ACC112 (cell line): Measurements from ENCODE around the gene SH3BP2.

Experiments
- H2AFZ ChIP-seq: fragments of 200-600 bp; sonication (generic); one replicate; pipeline ENCODE4 v1.6.0; 2017; ENCODE audit warnings: antibody characterized with exemption, low read length; ENCODE audit not compliant: unreplicated experiment
- H3K27ac ChIP-seq: fragments of 200-600 bp; sonication (generic); 2 replicates; pipeline ENCODE4 v1.5.1; 2014; ENCODE audit warnings: low read depth, mild to moderate bottlenecking, antibody characterized with exemption, low read length, moderate library complexity
- H3K27me3 ChIP-seq: fragments of 200-600 bp; sonication (generic); 2 replicates; pipeline ENCODE4 v1.6.1; 2014; ENCODE audit warnings: mild to moderate bottlenecking, antibody characterized with exemption, low read length, moderate library complexity, mixed read lengths; ENCODE audit not compliant: insufficient read depth
- H3K36me3 ChIP-seq: fragments of 200-600 bp; sonication (generic); 2 replicates; pipeline ENCODE4 v1.6.1; 2016; ENCODE audit warnings: mild to moderate bottlenecking, antibody characterized with exemption, low read length, moderate library complexity, mixed read lengths; ENCODE audit not compliant: insufficient read depth
- H3K4me1 ChIP-seq: fragments of 200-600 bp; sonication (generic); one replicate; pipeline ENCODE4 v1.6.1; 2016; ENCODE audit warnings: low read length, mixed read lengths; ENCODE audit not compliant: insufficient read depth, unreplicated experiment, control insufficient read depth
- H3K4me3 ChIP-seq: fragments of 200-600 bp; sonication (generic); 2 replicates; pipeline ENCODE4 v1.5.1; 2014; ENCODE audit warnings: mild to moderate bottlenecking, low read depth, low read length
- H3K79me2 ChIP-seq: fragments of 200-600 bp; sonication (generic); one replicate; pipeline ENCODE4 v1.6.0; 2016; ENCODE audit warnings: low read length; ENCODE audit not compliant: control insufficient read depth, unreplicated experiment, insufficient read depth

SH3BP2 gene

GRCh38 chr4:2856266-2856665 is 63.4 kb downstream of the SH3BP2 start:
- Histone ChIP-seq H3K27me3 (no peaks in the 10 kb centered on the region), H3K36me3 (peaks cover 5% of the 10 kb centered on the region; the same call in 1 of the 2 replicates), H3K79me2 (peaks cover 88% of the 10 kb centered on the region), H3K4me3 (no peak overlapping the region), H2AFZ (no peak overlapping the region), H3K4me1 (peaks cover 44% of the 10 kb centered on the region), H3K27ac (no peak overlapping the region)

- Histone ChIP-seq H3K79me2 (peaks cover 93% of the 10 kb centered on the region), H3K4me3 (no peak overlapping the region), H3K36me3 (peaks cover 5% of the 10 kb centered on the region; the same call in 1 of the 2 replicates), H3K4me1 (peaks cover 44% of the 10 kb centered on the region), H3K27me3 (no peaks in the 10 kb centered on the region), H3K27ac (no peak overlapping the region), H2AFZ (no peak overlapping the region)
Measured at GRCh38 chr4:2857349-2857927, 64.6 kb downstream of the SH3BP2 start.

GRCh38 chr4:2858451-2859217 is 65.7 kb downstream of the SH3BP2 start:
- no peaks in the 10 kb centered on the region for H3K27me3 ChIP-seq
- peak overlapping the region; percentile 30; the same call in 1 of the 2 replicates for H3K27ac ChIP-seq
- H2AFZ ChIP-seq: no peak overlapping the region
- H3K79me2 ChIP-seq: peaks cover 95% of the 10 kb centered on the region
- H3K4me3 ChIP-seq: no peak overlapping the region
- peaks cover 41% of the 10 kb centered on the region for H3K4me1 ChIP-seq
- H3K36me3 ChIP-seq: peaks cover 5% of the 10 kb centered on the region; the same call in 1 of the 2 replicates

DNA sequence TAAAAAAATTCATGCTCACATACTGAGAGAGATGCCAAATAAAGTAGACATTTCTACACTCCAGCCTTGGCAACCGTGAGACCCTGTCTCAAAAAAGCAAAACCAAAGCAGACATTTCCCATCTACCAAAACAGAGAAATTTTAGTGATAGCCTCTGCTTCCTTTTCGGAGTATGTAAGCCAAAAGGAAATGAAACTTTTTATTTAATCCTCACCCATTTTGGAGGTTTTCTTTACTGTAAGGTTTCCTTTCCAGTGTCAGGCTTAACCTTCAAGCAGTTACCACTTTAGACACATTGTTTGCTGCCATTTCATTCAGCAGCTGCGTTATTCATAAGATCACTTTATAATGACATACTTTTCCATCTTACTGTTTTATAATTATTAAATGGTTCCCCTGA is 66.6 kb downstream of the SH3BP2 start:
- Histone ChIP-seq H3K4me3 (no peak overlapping the region), H3K27me3 (no peaks in the 10 kb centered on the region), H3K79me2 (peaks cover 93% of the 10 kb centered on the region), H3K27ac (no peak overlapping the region), H3K36me3 (peaks cover 4% of the 10 kb centered on the region; the same call in 1 of the 2 replicates), H3K4me1 (peaks cover 41% of the 10 kb centered on the region), H2AFZ (no peak overlapping the region)

- Histone ChIP-seq H3K4me3 (no peak overlapping the region), H3K36me3 (no peaks in the 10 kb centered on the region), H3K27me3 (no peaks in the 10 kb centered on the region), H3K79me2 (peaks cover 92% of the 10 kb centered on the region), H2AFZ (no peak overlapping the region), H3K27ac (no peak overlapping the region), H3K4me1 (peaks cover 48% of the 10 kb centered on the region)
Measured at GRCh38 chr4:2860391-2861348, 67.8 kb downstream of the SH3BP2 start.

DNA sequence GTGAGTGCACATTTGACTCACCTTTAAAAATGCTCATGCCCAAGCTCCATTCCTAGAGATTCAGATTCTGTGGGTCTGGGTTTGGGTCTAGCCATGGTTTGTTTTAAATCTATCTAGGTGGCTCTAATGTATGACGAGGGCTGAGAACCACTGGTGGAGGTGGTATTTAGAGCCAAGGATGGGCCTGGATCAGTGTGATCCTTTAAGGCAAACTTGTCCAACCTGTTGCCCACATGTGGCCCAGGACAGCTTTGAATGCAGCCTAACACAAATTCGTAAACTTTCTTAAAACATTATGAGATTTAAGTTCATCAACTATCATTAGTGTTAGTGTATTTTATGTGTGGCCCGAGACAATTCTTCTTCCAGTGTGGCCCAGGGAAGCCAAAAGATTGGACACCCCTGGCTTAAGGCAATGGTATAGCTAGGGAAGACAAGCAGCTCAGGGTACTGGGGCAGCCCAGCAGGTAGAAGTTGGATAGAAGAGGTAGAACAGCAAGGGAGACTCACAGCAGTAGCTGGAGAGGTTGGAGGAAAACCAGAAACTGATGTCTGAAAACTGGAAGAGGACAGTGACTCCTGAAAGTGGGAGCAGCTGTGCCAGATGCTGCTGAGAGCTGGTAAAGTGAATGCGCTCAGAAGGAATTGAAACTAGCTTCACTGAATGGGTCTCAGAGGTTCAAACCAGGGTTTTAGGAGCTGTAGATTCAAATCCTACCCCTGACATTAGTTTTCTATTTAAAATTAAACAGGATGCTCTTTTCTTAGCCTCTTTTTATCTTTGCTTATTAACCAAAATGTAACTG is 68.9 kb downstream of the SH3BP2 start:
- Histone ChIP-seq H3K27ac (no peak overlapping the region; the same call in 1 of the 2 replicates), H2AFZ (no peak overlapping the region), H3K27me3 (no peaks in the 10 kb centered on the region), H3K79me2 (peaks cover 94% of the 10 kb centered on the region), H3K36me3 (no peaks in the 10 kb centered on the region), H3K4me3 (no peak overlapping the region), H3K4me1 (peaks cover 49% of the 10 kb centered on the region)

DNA sequence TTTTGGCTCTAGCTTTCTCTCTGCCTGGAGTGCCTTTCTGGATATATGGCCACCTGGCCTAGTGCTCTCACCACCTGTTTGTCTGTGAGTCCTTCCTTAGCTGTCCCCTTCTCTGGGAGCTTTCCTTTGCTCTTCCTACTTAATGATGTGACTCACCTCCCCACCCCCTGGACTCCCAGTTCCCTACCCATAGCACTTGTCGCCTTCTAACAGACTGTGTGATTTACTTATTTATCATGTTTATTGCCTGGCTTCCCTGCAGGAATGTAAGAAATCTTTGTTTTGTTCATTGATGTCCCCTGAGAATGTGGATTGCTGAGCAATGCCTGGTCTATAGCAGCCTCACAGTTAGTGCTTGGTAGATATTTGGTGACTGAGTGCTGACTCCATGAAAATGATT is 69.6 kb downstream of the SH3BP2 start:
- Histone ChIP-seq H3K27me3 (no peaks in the 10 kb centered on the region), H3K79me2 (peaks cover 97% of the 10 kb centered on the region), H3K36me3 (no peaks in the 10 kb centered on the region), H3K4me1 (peaks cover 56% of the 10 kb centered on the region), H2AFZ (no peak overlapping the region), H3K4me3 (no peak overlapping the region), H3K27ac (no peak overlapping the region; the same call in 1 of the 2 replicates)

DNA sequence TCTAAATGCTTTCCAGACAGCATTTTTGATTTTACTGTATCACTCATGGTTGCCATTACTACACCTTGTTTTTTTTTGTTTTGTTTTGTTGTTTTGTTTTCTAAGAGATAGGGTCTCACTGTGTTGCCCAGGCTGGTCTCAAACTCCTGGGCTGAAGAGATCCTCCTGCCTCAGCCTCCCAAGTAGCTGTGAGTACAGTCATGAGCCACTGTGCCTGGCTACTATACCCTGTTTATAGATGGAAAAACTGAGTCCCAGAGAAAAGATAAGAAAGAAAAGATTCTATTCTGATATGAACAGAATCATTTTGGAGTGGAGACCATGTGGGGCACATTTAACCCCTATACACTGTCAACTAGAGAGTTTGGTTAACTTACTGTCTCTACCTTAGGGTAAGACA is 70.8 kb downstream of the SH3BP2 start:
- H3K36me3 ChIP-seq: no peaks in the 10 kb centered on the region
- no peak overlapping the region for H3K27ac ChIP-seq
- H2AFZ ChIP-seq: no peak overlapping the region
- H3K79me2 ChIP-seq: peaks cover 97% of the 10 kb centered on the region
- H3K27me3 ChIP-seq: no peaks in the 10 kb centered on the region
- no peak overlapping the region for H3K4me3 ChIP-seq
- H3K4me1 ChIP-seq: peaks cover 59% of the 10 kb centered on the region

- Histone ChIP-seq H3K4me1 (peaks cover 61% of the 10 kb centered on the region), H3K27ac (no peak overlapping the region), H3K79me2 (peaks cover 97% of the 10 kb centered on the region)
Measured at GRCh38 chr4:2865196-2865780, 72.4 kb downstream of the SH3BP2 start.

More at GRCh38 chr4:2865196-2865780, 72.4 kb downstream of the SH3BP2 start:
- Histone ChIP-seq H2AFZ (no peak overlapping the region), H3K36me3 (no peaks in the 10 kb centered on the region), H3K27me3 (no peaks in the 10 kb centered on the region), H3K4me3 (no peak overlapping the region)
